ENCODE measurements around the gene ETS2.

DNA sequence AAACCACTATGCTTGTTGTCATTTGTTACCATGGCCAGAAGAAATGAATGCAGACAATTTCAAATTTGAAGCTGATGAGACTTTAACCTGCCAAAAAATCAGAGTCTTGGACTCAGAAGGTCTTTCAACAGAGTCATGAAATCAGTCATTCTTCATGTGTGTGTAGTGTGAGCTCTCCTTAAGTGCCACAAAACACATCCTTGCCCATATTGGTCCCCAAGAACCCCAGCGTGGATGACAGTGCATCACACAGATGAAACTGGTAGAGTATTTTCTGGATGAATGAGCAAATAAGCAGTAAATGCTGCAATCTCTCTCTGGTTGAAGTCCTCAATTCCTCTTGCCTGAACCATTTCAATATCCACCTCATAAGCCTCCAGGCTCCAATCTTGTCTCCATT, 28.7 kb upstream of the ETS2 start:
- TF ChIP-seq CTCF (IDR thresholded peaks at IDR 0.05; ENCODE audit: low read length) (no peak), EZH2 (optimal IDR thresholded peaks at IDR 0.05; ENCODE audit: low read depth, low read length) (no peak)
